ENCODE data around the gene GHITM.

DNA sequence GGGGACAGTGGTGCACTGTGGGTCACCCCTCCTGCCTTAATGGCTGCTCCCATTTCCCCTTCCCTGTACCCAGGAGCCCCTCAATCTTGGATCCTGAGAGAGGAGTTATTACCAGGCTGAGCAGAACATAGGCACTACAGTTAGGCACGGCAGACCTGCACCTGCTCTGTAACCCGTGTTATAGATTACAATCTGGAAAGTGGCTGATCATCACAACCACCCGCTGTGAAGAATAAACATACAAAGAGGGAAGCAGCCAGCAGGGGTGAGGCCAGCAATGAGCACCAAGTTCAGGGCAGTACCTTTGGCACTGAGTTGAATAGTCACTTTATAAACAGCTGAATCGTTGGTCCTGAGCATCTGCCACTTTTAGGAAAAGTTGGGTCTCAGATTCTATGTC is 56.8 kb downstream of the GHITM start:
- TF ChIP-seq, protein P1, sequence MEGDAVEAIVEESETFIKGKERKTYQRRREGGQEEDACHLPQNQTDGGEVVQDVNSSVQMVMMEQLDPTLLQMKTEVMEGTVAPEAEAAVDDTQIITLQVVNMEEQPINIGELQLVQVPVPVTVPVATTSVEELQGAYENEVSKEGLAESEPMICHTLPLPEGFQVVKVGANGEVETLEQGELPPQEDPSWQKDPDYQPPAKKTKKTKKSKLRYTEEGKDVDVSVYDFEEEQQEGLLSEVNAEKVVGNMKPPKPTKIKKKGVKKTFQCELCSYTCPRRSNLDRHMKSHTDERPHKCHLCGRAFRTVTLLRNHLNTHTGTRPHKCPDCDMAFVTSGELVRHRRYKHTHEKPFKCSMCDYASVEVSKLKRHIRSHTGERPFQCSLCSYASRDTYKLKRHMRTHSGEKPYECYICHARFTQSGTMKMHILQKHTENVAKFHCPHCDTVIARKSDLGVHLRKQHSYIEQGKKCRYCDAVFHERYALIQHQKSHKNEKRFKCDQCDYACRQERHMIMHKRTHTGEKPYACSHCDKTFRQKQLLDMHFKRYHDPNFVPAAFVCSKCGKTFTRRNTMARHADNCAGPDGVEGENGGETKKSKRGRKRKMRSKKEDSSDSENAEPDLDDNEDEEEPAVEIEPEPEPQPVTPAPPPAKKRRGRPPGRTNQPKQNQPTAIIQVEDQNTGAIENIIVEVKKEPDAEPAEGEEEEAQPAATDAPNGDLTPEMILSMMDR (IDR thresholded peaks at IDR 0.05; ENCODE audit: control extremely low read depth in 1 of 3, insufficient read depth in 1 of 3, low read depth in 1 of 3, low read length in 3 of 3) = no peak
- TF ChIP-seq POLR2A (IDR thresholded peaks at IDR 0.05; ENCODE audit: control extremely low read depth in 1 of 2, low read depth in 2 of 2, low read length in 2 of 2) (no peak), ASH2L (IDR thresholded peaks at IDR 0.05; ENCODE audit: low read length) (no peak), TAF1 (IDR thresholded peaks at IDR 0.05; ENCODE audit: low read depth, low read length) (no peak), EP300 (IDR thresholded peaks at IDR 0.05; ENCODE audit: borderline replicate concordance in 1 of 2, low read depth in 2 of 2, low read length in 2 of 2) (no peak), GABPA (IDR thresholded peaks at IDR 0.05; ENCODE audit: borderline replicate concordance, insufficient read depth, low read length) (no peak), JUN (IDR thresholded peaks at IDR 0.05; ENCODE audit: low read depth, low read length) (no peak), CEBPB (IDR thresholded peaks at IDR 0.05; ENCODE audit: low read depth, low read length) (no peak)

All from H1 (cell line).